WTC11 (cell line): ENCODE measurements around the gene BMP5.

Experiments
- ATF1 ChIP-seq: sonication (generic); formaldehyde crosslinking; IDR thresholded peaks from 2 replicates; pipeline ENCODE4 v1.8.1; 2023; ENCODE audit warnings: mild to moderate bottlenecking, moderate library complexity, missing genetic modification reagents
- ATF2 ChIP-seq: sonication (generic); formaldehyde crosslinking; IDR thresholded peaks from 2 replicates; pipeline ENCODE4 v1.8.1; 2022; ENCODE audit warnings: low read depth, missing genetic modification reagents, borderline replicate concordance
- CTCF ChIP-seq: fragments of 200-600 bp; IDR thresholded peaks from 2 replicates; pipeline ENCODE4 v1.8.0; 2022; ENCODE audit warnings: antibody characterized with exemption
- E2F1 ChIP-seq: sonication (generic); formaldehyde crosslinking; IDR thresholded peaks from 2 replicates; pipeline ENCODE4 v1.8.0; 2022; ENCODE audit warnings: mild to moderate bottlenecking, missing genetic modification reagents
- ESRRA ChIP-seq: sonication (generic); formaldehyde crosslinking; IDR thresholded peaks from 2 replicates; pipeline ENCODE4 v1.8.1; 2022; ENCODE audit warnings: mild to moderate bottlenecking, missing genetic modification reagents, borderline replicate concordance
- GABPB1 ChIP-seq: sonication (generic); formaldehyde crosslinking; IDR thresholded peaks from 2 replicates; pipeline ENCODE4 v1.8.1; 2023; ENCODE audit warnings: mild to moderate bottlenecking, missing genetic modification reagents
- KAT7 ChIP-seq: sonication (generic); formaldehyde crosslinking; IDR thresholded peaks from 2 replicates; pipeline ENCODE4 v1.8.1; 2023; ENCODE audit warnings: missing genetic modification reagents, mild to moderate bottlenecking, borderline replicate concordance
- MAX ChIP-seq: sonication (generic); formaldehyde crosslinking; IDR thresholded peaks from 2 replicates; pipeline ENCODE4 v1.8.0; 2022; ENCODE audit warnings: mild to moderate bottlenecking, missing genetic modification reagents
- NR3C1 ChIP-seq: sonication (generic); formaldehyde crosslinking; conservative IDR thresholded peaks from 2 replicates; pipeline ENCODE4 v1.8.1; 2023; ENCODE audit warnings: low read depth, mild to moderate bottlenecking, missing genetic modification reagents
- PREB ChIP-seq: sonication (generic); formaldehyde crosslinking; IDR thresholded peaks from 2 replicates; pipeline ENCODE4 v1.8.1; 2022; ENCODE audit warnings: mild to moderate bottlenecking, missing genetic modification reagents, moderate library complexity, borderline replicate concordance
- TEAD1 ChIP-seq: sonication (generic); formaldehyde crosslinking; IDR thresholded peaks from 2 replicates; pipeline ENCODE4 v1.8.0; 2022; ENCODE audit warnings: mild to moderate bottlenecking, missing genetic modification reagents
- TEAD4 ChIP-seq: sonication (generic); formaldehyde crosslinking; IDR thresholded peaks from 2 replicates; pipeline ENCODE4 v1.8.0; 2022; ENCODE audit warnings: mild to moderate bottlenecking, missing genetic modification reagents
- USF2 ChIP-seq: sonication (generic); formaldehyde crosslinking; IDR thresholded peaks from 2 replicates; pipeline ENCODE4 v1.8.1; 2023; ENCODE audit warnings: mild to moderate bottlenecking, missing genetic modification reagents, moderate library complexity
- ZNF121 ChIP-seq: sonication (generic); formaldehyde crosslinking; IDR thresholded peaks from 2 replicates; pipeline ENCODE4 v1.8.0; 2023; ENCODE audit warnings: missing genetic modification reagents

- no peak for TF ChIP-seq ATF2 (CRISPR knock-in tag)
- no peak for TF ChIP-seq ESRRA (CRISPR knock-in tag)
- no peak for TF ChIP-seq TEAD1 (CRISPR knock-in tag)
- no peak for TF ChIP-seq MAX (CRISPR knock-in tag)
- no peak for TF ChIP-seq ATF1 (CRISPR knock-in tag)
- no peak for TF ChIP-seq CTCF
- no peak for TF ChIP-seq PREB (CRISPR knock-in tag)
- no peak for TF ChIP-seq USF2 (CRISPR knock-in tag)
- TF ChIP-seq E2F1 (CRISPR knock-in tag), result no peak
- TF ChIP-seq NR3C1 (CRISPR knock-in tag), result no peak
- TF ChIP-seq GABPB1, result no peak
- TF ChIP-seq KAT7 (CRISPR knock-in tag), result no peak
- no peak for TF ChIP-seq ZNF121
- TF ChIP-seq TEAD4, result no peak
These were observed 97.9 kb downstream of the BMP5 start for GRCh38 chr6:55777469-55777868.
